ENCODE data around the gene IRF2.

IRF2 gene

GRCh38 chr4:184399512-184399908 is 74.8 kb downstream of the IRF2 start:
- H3K4me1 Mint-ChIP-seq, result peaks cover 25% of the 10 kb centered on the region
- H3K4me3 Mint-ChIP-seq, result no peak overlapping the region
- TF ChIP-seq CTCF (IDR thresholded peaks at IDR 0.05), result no peak
- H3K9me3 Mint-ChIP-seq, result no peaks in the 10 kb centered on the region
- H3K36me3 Mint-ChIP-seq (ENCODE audit: low read depth), result peaks cover 64% of the 10 kb centered on the region
- H3K27ac Mint-ChIP-seq, result no peak overlapping the region
- DNase-seq, result no peak
- H3K27me3 Mint-ChIP-seq (ENCODE audit: low read depth, poor library complexity), result no peaks in the 10 kb centered on the region

- Mint-ChIP-seq H3K9me3 (no peaks in the 10 kb centered on the region), H3K27ac (no peak overlapping the region), H3K4me3 (no peak overlapping the region), H3K4me1 (peaks cover 25% of the 10 kb centered on the region), H3K27me3 (ENCODE audit: low read depth, poor library complexity) (no peaks in the 10 kb centered on the region), H3K36me3 (ENCODE audit: low read depth) (peaks cover 70% of the 10 kb centered on the region)
- TF ChIP-seq CTCF (IDR thresholded peaks at IDR 0.05), result no peak
- DNase-seq, result no peak
Observed at GRCh38 chr4:184398741-184399511, 75.4 kb downstream of the IRF2 start.

GRCh38 chr4:184397516-184398163 is 76.7 kb downstream of the IRF2 start:
- Mint-ChIP-seq H3K4me3 (no peak overlapping the region), H3K4me1 (peaks cover 28% of the 10 kb centered on the region), H3K27ac (no peak overlapping the region), H3K36me3 (ENCODE audit: low read depth) (peaks cover 73% of the 10 kb centered on the region), H3K9me3 (no peaks in the 10 kb centered on the region), H3K27me3 (ENCODE audit: low read depth, poor library complexity) (no peaks in the 10 kb centered on the region)
- no peak for TF ChIP-seq CTCF (IDR thresholded peaks at IDR 0.05)
- DNase-seq, result no peak

GRCh38 chr4:184396570-184397515 is 77.5 kb downstream of the IRF2 start:
- Mint-ChIP-seq H3K4me1 (peaks cover 26% of the 10 kb centered on the region), H3K27me3 (ENCODE audit: low read depth, poor library complexity) (no peaks in the 10 kb centered on the region), H3K4me3 (no peak overlapping the region), H3K27ac (no peak overlapping the region), H3K36me3 (ENCODE audit: low read depth) (peaks cover 74% of the 10 kb centered on the region), H3K9me3 (no peaks in the 10 kb centered on the region)
- DNase-seq, result no peak
- TF ChIP-seq CTCF (IDR thresholded peaks at IDR 0.05), result no peak

GRCh38 chr4:184395971-184396391 is 78.4 kb downstream of the IRF2 start:
- DNase-seq, result no peak
- H3K27ac Mint-ChIP-seq, result peak overlapping the region; percentile 89
- no peak for TF ChIP-seq CTCF (IDR thresholded peaks at IDR 0.05)
- no peak overlapping the region for H3K4me3 Mint-ChIP-seq
- no peaks in the 10 kb centered on the region for H3K27me3 Mint-ChIP-seq (ENCODE audit: low read depth, poor library complexity)
- no peaks in the 10 kb centered on the region for H3K9me3 Mint-ChIP-seq
- H3K4me1 Mint-ChIP-seq, result peaks cover 20% of the 10 kb centered on the region
- H3K36me3 Mint-ChIP-seq (ENCODE audit: low read depth), result peaks cover 81% of the 10 kb centered on the region
